Activated T-helper 9 cell treated with anti-CD3 and anti-CD28 coated beads, Interleukin-2, amount 50 U/mL, for 16 hours (primary cell): ENCODE measurements around the gene POC1A.

Experiments
- DNase-seq: peaks from one replicate; pipeline ENCODE4 v3.0.0-alpha.2; 2020; ENCODE audit warnings: low read depth

POC1A gene

DNA sequence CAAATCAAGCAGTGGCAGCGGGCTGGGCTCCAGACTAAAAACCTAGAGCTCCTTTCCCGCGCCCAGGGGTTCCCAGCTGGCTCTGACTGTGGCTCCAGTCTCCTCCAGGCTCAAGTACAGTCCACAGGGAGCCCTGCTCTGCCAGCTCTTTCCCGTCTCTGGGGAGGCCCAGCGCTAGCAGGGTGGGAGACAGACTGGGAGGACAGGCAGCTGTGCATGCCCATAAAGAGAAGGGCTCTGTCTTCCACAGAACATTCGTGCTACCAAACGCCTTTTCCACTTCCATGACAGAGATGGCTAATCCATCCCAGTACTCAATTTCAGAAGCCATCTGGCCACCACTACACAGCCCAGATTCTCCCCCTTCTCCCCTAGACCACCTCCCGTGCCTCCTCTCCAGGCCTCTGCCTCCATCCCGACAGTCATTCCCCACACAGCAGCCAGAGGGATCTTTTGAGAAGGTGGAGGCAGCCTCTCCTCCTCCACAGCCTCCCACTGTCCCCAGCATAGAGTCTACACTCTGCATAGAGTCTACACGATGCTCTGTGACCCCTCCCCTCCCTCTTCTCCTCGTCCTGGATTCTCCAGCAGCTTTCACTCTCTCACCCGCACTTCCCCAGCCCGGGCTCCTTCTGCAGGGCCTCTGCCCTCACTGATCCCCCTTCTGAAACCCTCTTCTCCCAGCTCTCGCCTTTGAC is 91.0 kb downstream of the POC1A start:
- DNase-seq, result no peak

- DNase-seq, result no peak
These were observed 91.7 kb downstream of the POC1A start for GRCh38 chr3:52062505-52062904.

DNA sequence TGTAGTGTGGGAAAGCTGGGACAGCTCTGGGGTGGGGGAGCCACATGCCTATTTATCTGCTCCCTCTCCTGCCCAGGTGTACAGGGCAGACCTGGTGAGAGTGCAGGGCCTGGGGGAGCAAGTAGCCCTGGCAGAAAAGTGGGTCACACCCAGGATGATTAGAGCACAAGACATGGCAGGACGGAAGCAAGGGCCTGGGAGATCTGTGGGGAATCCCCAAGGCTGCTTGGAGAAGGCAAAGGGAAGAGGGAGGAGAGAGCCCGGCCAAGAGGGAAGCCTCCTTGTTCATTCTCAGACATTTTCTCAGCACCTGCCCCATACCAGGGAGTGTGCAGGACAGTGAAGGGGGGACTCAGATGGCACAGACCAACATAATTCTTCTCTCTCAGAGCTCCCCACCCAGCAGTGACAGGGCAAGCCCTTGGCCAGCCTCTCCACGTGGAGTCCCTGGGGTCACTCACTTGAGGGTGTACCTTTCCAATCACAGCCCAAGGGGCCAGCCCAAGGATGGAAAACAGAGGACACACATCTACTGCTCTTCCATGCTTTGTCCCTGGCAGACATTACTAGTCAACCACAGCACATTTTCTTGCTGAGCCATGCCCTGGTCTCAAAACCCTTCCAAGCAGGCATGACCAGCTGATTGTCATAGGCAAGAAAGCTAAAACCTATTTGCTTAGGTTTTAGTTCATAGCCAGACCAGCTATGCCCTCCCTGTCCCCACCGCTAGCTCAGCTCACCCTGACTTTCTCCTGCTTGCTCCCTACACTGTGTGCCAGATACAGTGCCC is 92.9 kb downstream of the POC1A start:
- DNase-seq, result no peak

GRCh38 chr3:52059781-52060180 is 94.4 kb downstream of the POC1A start:
- DNase-seq, result no peak

DNA sequence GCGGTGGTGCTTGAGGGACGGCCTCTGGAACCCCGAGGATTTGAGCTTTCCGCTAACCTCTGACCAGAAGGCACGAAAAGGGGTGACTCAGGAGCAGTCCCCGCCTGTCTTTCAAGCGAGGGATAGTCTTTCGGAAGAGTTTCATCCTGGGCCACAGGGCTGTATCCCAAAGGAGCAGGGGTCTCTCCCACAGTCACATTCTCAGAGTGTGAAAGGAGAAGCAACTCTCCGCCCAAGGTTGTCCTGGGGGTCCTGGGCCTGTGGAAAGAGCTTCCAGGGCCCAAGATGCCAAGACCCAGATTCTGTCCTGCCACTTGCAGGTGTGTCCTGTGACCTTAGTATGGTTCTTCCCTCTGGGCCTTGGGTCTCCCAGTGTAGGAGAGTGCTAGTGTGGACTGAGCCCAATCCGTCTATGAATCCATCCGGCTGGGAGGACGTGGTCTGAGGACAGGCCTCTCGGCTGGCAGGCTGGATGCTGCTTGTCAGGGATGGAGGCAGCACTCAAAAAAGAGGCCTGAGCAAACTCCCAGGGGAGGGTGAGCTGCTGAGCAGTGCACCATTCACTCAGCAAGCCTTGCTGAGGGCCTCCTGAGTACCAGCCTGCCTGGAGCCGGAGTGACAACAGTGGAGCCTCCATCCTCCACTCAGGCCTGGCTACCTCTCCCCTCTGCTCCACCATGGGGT is 96.3 kb downstream of the POC1A start:
- no peak for DNase-seq

DNA sequence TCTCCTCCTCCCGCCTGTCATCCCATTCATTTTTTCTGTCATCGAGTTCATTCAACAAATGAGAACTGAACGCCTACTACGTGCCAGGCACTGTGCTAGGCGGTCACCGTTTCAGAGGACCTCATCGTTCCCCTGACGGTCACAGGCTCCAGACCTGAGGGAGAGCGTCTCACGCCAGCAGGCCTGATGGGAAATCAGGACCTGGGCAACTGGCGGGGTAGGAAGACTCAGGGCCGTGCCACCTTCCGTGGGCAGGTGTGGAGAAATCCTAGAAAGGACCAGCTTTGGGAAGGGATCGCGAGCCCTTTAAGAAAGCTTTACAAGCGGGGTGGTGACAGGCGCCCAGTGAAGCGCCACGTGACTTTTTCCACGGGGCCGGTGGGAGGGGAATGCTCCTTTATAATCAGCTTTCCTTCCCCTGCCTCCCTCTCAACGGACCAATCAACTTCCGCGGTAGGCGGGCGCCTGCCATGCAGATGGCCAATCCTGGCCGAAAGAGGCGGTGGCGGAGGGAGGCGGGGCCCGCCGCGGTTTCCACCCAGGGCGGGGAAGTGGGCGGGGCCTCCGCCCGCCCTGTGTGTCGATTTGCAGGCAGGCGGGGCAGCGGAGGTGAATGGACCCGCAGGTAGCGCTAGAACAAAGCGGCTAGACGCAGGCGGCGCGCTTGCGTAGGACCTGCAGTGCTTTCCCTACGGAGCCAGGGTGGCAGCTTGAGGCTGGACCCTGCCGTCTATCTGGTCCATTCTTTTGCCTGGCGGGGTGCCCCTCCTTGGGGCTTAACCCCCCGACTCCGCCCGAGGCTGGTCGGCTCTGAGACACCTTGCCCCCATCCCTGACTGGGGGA is 97.0 kb downstream of the POC1A start:
- DNase-seq, result peak; percentile 99

DNA sequence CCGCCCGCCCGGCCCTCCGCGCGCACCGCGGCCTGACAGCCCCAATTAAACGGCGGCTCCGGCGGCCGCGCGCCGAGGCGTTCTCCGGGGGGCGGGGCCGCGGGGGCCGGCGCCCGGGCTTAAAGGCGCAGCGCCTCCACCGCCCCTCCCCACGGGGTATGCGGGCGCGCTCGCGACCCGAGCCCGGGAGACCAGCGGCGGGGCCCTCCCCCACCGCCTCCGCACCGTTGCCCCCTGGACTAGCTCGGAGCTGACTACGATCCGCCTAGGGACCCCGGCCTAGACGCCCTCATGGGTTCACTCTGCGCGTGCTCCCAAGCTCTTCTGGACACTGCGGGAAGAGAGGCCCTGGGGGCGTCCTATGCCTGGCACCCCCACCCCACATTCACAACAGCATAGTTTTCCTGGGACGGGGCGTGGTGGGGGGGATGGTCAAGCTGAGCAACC is 97.7 kb downstream of the POC1A start, which contains the start of gene DUSP7:
DUSP7 (minus strand) TSS at position 51 of the 447 bp plus-strand sequence. CDS start 205 bp downstream, outside the sequence.
- DNase-seq, result peak; percentile 63

- no peak for DNase-seq
These were observed 98.5 kb downstream of the POC1A start for GRCh38 chr3:52055537-52056351.

DNA sequence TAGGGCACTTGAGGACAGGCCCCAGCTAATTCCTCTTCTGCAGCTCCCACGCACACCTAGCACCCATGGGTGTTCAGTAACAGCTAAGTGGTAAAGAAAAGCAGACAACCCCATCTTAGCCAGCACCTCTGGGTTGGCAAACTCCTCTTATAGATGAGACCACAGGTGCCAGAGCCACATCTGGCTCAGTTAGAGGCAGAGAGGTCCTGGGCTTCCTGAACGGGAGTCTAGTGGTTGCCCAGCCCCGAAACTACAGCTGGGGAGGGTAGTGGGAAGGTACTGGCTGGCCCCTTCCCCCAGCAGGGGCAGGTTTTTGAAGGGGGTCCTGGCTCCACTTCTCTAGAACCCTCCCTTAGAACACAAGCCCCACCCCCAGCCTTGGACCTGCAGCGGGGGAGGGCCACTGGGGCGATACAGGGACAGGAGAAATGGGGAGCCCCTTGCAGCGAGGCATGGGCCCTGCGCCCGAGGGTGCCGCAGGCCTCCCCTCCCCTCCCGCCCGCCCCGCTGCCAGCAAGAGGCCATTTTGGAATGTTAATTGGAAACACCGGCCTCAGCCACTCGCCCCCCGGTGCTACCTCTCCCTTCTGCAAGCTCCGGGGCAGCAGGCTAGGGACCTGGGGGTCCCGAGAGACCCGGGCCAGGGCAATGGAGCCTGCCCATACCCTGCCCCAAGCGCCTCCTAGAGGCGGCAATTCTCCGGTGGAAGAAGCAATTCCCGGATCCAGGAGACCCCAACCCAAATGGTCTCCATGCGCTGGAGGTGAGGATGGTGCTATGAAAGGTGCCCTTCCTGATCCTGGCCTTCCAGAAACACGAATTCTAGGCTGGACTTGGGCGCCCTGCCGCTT is 99.3 kb downstream of the POC1A start:
- DNase-seq, result no peak

DNA sequence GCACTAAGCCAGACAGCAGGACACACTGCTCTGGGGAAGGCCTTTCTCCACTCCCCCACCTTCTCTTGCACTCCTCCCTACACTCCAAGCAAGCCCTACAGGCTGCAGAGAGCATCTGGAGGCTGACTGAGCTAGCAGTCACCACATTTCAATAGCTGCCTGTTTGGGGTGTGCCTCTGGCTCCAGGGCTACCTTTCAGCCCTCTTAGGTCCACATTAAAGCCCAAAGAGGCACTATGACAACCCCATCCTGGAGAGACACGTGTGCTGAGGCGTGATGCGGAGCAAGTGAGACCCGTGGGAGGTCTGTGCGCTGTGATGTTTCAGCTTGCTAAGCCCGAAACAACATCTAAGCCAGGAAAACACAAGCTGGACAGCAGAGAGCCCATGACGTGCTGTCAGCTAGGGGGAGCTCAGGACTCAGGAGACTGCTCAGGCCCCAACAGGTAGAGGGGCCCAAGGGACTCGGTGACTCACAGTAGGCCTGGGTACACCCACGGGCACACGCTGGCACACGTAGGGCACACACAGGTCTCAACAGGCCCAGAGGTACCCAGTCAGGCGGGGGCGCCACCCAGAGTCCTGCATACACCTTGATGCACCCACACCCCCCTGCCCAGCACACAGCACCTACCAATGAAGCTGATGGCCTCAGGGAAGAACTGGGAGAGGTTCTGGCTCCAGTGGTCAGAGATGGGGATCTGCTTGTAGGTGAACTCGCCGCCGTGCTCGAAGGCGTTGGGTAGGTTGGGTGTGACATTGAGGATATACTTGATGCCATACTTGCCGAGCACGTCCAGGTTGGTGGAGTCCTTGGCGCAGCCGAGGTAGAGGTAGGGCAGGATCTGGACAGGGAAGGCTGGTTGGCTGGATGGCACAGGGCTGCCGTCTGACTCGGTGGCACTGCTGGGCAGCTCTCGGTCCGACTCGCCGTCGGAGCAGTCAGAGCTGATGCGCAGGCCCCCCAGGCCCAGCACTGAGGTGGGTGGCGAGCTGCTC is 100.6 kb downstream of the POC1A start:
- DNase-seq, result no peak

DNA sequence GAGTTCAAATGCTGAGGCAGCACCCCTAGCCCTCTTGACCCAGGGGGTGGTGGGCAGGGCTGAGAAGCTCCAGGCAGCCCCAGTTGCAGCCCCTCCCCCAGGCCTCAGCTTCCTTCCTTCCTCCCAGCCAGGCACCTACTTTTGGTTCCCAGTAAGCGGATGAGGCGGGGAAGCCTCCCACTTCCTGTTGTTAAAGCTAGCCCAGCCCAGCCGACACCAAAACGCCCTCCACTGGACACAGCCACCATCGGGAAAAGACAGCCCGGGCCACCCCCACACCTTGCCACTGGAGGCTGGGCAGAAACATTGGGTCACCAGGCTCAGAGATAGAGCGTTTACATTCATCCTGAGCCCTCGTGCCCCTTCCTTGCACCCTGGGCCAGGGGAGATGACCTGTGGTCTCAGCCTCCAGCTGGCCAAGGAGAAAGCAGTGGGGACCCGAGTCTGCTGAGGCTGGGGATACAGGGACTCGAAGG is 101.4 kb downstream of the POC1A start:
- DNase-seq, result peak; percentile 30

- DNase-seq, result no peak
These were observed 102.8 kb downstream of the POC1A start for GRCh38 chr3:52051444-52051843.

DNA sequence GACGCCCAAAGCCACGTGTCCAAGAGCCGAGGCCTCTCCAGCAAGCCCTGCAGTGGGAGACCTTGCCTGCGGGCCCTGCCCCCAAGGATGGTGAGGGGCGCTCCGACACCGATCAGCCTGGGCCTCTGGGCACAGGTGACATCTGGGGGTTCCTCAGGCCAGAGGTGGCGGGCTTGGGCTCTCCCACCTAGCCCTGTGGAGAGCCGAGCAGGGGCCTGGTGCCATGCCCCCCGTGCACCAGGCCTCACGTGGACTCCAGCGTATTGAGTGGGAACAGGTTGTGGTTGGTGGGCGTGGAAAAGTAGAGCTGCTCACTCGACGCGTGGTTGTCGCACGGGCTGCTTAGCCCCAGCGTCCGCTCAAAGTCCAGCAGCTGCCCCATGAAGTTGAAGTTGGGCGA is 103.7 kb downstream of the POC1A start:
- no peak for DNase-seq

GRCh38 chr3:52049503-52049902 is 104.7 kb downstream of the POC1A start:
- no peak for DNase-seq

DNA sequence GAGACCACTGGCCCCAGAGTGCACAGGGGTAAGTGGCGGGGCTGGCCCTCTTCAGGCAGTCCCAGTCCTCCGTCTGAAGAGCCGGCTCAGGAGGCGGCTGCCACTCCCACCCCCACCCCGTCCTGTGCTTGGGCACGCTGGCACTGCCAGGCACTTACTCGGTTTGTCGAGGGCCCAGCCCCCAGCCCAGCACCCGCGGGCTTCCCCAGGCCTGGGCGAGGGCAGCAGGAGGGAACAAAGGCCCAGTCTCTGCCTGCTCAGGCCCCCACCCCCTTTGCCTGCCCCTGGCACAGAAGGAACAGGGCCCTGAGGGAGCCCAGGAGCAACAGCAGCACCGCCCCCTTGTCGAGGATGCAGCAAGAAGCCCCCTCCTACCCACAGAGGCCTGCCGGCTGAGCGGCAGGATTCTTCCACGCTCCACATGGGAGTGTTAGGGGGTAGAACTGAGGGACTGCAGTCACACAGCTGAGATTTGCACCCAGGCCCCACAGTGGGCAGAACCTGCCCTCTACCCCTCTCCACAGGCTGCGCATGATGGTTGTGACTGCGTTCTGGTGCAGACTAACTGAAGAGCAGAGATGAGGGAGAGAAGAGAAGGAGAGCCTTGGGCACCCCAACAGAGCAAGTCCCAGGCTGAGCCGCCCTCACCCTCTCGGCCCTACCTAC is 106.8 kb downstream of the POC1A start:
- DNase-seq, result no peak

GRCh38 chr3:52046902-52047239 is 107.4 kb downstream of the POC1A start:
- no peak for DNase-seq

DNA sequence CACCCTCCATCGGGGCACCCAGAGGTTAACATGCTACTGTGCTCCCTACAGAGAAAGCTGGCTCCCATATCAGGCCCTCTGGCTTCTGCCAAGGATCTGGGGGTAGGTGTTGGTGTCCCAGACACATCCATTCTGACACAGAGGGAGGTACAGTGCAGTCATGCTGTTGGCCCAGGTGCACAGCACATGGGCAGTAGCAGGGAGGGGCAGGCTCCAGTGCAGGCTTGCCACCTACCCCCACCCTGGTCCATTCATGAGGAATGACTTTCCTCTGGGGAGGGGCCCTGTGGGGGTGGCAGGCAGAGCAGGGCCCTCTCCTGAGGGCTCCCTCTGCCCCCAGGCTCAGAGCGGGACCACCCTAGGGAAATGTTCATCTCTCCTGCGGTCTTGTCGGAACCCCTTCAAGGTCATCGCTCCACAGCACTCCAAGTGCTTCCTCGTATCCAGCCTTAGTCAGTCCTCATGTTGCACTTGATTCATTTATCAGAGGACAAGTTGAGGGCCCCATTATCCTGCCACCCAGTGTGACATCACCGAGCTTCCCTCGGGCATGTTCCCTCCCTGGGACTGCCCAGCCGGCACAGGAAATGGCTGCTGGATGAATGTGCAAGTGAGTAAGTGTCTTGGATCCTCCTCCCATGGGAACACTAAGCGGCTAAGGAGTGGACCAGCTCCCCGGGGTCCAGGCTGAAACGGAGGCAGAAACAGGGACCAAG is 107.9 kb downstream of the POC1A start:
- DNase-seq, result no peak
